HTERT RPE-1 (cell line): Measurements from ENCODE around the gene CLEC16A.

ENCODE experiments used
- in situ Hi-C: fragments of 300-500 bp; cut with MboI; formaldehyde crosslinking; loops from 4 replicates; pipeline ENCODE4 v1.14.3; 2020; ENCODE audit warnings: low sequenced_read_pairs

The CLEC16A gene

GRCh38 chr16:11076259-11077018 is 132.1 kb downstream of the CLEC16A start:
- in situ Hi-C loops, result no loop called here

DNA sequence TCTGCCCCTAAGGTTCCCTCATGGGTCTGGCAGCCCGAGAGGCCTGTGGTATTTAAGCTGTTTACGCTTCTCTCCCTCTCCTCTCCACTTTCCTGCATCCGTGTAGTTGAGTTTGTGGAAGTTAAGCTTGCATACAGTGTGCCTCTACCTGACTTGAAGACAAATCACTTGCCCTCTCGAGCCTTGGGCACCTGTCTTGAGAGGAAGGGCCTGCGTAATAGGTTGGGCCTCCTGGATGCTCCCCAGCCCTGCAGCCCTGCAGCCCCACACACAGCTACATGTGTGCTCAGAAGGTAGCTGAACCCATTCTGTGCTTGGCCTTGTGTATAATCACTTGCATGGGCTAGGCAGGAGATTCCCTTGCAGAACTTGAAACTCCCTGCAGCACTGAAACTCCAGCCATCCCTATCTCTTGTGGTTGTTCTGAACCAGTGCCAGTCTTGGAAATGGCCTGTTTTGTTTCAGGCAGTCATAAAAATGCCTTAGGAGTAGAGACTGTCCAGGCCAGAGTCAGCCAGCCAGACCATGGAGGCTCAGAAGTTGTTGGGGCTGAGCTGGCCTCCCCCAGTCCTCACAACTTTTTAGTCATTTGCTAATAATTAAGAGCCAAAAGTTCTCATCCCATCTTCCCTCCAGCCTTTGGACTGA is 134.6 kb downstream of the CLEC16A start:
- in situ Hi-C loops, result no loop called here

DNA sequence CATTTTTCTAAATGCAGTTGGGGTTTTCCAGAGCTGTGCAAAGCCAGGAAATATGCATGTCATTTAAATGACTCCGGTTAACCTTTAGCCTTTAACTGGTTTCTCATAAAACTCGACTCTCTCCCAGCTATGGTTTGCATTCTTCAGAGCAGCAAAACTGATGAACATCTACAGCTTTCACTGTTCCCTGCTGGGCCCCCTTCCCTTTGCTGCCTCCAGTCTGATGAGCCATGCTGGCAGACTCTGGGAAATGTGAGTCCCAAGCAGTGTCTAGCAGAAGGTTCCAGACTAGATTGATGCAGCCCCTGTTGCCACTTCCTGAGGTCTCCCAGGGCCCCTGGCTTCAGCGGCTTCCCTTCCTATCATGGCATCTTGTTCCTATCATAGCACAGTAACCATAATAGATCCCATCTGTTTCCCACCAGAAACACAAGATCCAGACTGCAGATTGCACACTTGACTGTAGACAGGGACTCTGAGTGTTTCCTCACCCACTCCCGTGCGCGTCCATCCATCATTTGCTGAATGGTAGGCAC is 135.4 kb downstream of the CLEC16A start:
- in situ Hi-C loops, result no loop called here

DNA sequence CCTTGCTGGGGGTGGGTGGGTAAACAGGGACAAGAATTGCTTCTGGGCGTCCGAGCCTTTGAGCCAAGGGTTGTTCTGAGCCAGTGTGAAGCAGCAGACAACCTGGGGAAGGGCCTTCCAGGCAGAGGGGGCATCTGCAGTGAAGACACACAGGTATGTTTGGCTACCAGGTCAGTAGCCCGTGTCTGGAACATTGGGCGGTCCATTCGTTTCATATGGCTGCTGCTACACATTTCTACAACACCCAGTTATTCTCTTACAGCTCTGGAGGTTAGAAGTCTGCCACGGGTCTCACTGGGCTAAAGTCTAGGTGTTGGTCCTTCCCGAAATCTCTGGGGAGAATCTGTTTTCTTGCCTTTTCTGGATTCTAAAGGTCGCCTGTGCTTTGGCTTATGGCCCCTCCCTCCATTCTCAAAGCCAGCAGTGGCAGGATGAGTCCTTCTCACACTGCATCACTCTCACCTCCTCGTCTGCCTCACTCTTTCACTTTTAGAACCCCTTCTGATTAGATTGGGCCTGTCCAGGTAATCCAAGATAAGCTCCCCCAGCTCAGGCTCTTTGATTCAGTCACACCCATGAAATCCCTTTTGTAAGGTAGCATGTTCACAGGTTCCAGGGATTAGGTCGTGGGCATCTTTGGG is 136.1 kb downstream of the CLEC16A start:
- in situ Hi-C loops, result no loop called here

GRCh38 chr16:11080999-11081630 is 136.8 kb downstream of the CLEC16A start:
- in situ Hi-C loops, result no loop called here

DNA sequence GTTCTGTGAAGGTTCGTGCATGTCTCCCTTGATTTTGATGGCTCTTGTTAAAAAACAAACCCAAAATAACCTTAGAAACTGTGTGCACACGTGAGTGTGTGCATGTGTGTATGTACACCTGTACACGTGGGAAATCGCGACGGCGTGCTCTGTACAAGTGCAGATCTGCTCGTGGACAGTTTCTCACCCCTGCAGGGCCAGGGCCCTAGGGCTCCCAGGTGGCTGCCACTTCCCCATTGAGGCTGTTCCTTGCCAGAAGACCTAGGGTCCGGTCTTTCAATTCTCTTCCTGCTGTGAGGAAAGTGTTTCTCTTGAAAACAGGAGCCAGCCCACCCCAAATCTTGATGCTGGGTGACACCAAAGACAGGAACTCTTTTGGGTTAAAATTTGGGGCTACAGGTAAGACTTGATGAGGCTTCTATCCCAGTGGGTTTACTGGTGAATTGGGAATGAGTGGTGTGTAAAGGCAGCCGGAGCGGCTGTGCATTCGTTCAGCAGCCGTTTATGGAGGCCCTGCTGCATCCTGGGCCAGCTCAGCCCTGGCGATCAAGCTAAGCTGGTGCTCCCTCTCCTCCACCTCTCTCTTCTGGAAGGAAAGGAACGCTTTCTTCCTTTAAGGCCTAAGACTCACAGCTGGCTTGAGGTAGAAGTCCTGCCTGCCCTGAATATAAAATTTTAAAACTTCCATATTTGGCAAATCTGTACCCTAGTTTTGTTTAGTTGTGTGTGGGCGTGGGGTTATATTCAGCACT is 137.9 kb downstream of the CLEC16A start:
- in situ Hi-C loops, result no loop called here

- in situ Hi-C loops, result no loop called here
Measured at GRCh38 chr16:11082860-11083388, 138.6 kb downstream of the CLEC16A start.

GRCh38 chr16:11084484-11084875 is 140.1 kb downstream of the CLEC16A start:
- in situ Hi-C loops, result no loop called here

- in situ Hi-C loops, result no loop called here
Measured at GRCh38 chr16:11084876-11085485, 140.6 kb downstream of the CLEC16A start.

GRCh38 chr16:11085916-11086315 is 141.6 kb downstream of the CLEC16A start:
- in situ Hi-C loops, result no loop called here

DNA sequence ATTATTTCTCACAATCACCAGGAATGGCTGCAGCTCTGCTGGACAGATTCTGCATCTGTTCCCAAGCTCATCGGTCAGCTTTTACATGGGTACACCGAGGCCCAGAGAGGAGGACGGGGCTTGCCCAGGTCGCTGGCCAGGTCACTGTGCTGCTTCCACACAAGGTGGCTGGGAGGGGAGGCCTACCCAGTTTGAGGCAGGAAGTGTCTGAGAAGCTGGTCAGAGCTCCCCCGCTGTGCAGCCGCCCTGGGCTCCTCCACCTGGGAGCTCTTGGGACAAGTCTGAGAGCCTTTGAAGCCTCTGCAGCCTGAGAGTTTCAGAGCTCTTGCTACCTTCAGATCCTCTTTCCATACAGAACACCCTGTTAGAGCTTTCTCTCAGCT is 143.3 kb downstream of the CLEC16A start:
- in situ Hi-C loops, result no loop called here

- in situ Hi-C loops, result no loop called here
Measured at GRCh38 chr16:11088074-11088730, 143.8 kb downstream of the CLEC16A start.

DNA sequence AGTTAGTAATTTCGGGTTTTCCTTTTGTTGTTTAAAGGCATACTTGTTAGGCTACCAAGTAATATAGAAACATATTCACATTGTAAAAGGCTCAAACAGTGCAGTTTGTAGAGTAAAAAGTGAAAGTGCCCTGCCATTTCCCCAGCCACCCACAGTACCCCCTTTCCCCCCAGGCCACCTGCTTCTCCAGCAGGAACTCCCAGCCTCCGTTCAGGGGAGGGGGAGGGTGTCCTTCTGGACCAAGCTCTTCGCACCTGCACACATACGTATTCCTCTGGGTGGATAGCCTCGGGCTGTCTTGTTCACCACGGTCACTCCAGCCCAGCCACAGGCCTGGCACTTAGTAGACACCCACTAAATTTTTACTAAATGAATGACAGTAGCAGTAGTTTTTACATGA is 144.5 kb downstream of the CLEC16A start:
- in situ Hi-C loops, result no loop called here

DNA sequence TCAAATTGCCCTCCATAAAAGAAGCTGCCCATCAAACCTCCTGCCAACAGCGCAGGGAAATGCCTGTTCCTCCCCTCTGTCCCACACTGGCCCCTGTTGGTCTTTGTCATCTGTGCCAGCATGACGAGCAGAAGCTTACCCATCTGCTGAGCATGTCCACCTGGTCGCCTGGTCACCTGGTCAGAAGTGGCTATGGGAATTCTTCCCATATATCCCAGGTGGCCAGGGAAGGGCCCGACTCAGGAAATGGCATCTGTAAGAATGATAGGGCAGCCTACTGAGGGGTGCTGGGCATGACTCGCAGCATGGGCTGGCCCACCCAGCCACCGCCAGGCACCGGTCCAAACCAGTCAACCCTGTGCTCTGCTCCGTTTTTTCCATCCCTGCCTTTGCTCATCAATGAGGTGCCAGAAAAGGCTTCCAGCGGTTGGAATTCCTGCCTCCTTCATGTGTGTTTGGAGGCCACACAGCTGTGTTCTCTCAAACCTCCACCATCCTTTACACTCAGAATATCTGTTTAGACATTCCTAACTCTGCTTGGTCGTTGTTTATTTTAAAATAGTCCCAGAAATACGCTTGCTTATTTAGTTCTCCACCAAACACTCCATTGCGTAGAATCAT is 145.2 kb downstream of the CLEC16A start:
- in situ Hi-C loops, result no loop called here

GRCh38 chr16:11090232-11090631 is 145.9 kb downstream of the CLEC16A start:
- in situ Hi-C loops, result no loop called here

- in situ Hi-C loops, result no loop called here
Measured at GRCh38 chr16:11091021-11091785, 146.8 kb downstream of the CLEC16A start.

- in situ Hi-C loops, result no loop called here
Measured at GRCh38 chr16:11092788-11093571, 148.6 kb downstream of the CLEC16A start.
